ENCODE measurements around the gene TAOK1. TPM values are rescaled to one million over a fixed set of nuclear protein-coding genes. Genes with fewer than 3 reads are reported as not detected.

TAOK1 gene
- total RNA-seq, 1 donor from 2014 or later, result 41.9 TPM

GRCh38 chr17:29563816-29564215 is 173.7 kb downstream of the TAOK1 start:
- Mint-ChIP-seq H3K4me3 (ENCODE audit: low read depth) (peak overlapping the region; percentile 60), H3K27me3 (ENCODE audit: low read depth) (no peaks in the 10 kb centered on the region), H3K9me3 (no peaks in the 10 kb centered on the region), H3K36me3 (ENCODE audit: low read depth) (peaks cover 50% of the 10 kb centered on the region), H3K27ac (no peak overlapping the region), H3K4me1 (ENCODE audit: low read depth) (peaks cover 22% of the 10 kb centered on the region)
- DNase-seq (ENCODE audit: low spot score), result no peak
- intact Hi-C loops (cut with micrococcal nuclease), result loop anchor here (10.0 kb wide), 1 partner anchor 419 kb away; no protein-coding TSS in a partner anchor

DNA sequence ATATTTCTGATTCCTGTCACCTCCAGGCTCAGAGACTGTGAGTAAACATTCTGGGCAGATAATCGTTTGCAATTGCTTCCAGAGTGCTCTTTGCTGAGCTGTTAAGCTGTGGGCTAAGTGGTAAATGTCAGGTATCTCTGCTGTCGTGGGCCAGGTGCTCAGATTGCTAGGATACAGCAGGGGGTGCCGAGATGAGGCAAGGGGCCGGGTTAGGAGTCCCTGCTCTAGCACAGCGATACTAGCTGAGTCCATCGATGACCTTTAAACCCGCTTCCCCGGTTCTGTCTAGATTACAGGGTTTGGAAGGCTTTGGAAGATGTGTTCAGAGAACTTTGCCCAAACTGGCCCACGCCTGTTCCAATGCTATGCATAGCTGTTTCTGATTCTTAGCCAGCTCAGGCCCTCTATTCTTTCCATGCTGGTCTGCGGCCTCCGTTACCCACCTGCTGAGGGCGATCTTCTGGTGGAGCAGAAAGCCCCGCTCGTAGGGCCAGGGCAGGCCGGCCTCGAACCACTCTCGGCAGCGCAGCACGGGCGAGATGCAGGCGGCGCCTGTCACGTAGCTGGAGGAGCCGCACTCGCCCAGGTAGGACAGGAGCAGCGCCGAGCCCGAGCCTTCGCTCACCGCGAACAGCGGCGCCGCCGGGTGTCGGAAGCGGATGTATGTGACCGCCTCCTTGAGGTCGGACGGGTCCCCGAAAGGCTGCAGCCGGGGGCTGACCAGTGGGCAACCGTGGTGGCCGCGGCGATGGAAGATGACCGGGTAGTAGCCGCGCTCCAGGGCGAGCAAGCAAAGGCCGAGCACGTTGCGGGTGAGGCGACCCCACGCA is 175.7 kb downstream of the TAOK1 start:
- DNase-seq (ENCODE audit: low spot score), result peak; percentile 65
- H3K4me3 Mint-ChIP-seq (ENCODE audit: low read depth), result peak overlapping the region; percentile 92
- intact Hi-C loops (cut with micrococcal nuclease), result loop anchor here (5.0 to 10.0 kb wide), 4 partner anchors 174 to 421 kb away; partner anchors contain the start of genes NUFIP2, SSH2 and TAOK1
- H3K9me3 Mint-ChIP-seq, result no peaks in the 10 kb centered on the region
- peaks cover 25% of the 10 kb centered on the region for H3K4me1 Mint-ChIP-seq (ENCODE audit: low read depth)
- no peaks in the 10 kb centered on the region for H3K27me3 Mint-ChIP-seq (ENCODE audit: low read depth)
- H3K36me3 Mint-ChIP-seq (ENCODE audit: low read depth), result peaks cover 43% of the 10 kb centered on the region
- peak overlapping the region; percentile 87 for H3K27ac Mint-ChIP-seq

- peak within 1 kb of the TSS; percentile 96 for H3K27ac Mint-ChIP-seq
- DNase-seq (ENCODE audit: low spot score), result peak; percentile 70
- intact Hi-C loops (cut with micrococcal nuclease), result loop anchor here (5.0 to 10.0 kb wide), 4 partner anchors 174 to 422 kb away; partner anchors contain the start of genes NUFIP2, SSH2 and TAOK1
- peak within 1 kb of the TSS; percentile 94 for H3K4me3 Mint-ChIP-seq (ENCODE audit: low read depth)
- H3K36me3 Mint-ChIP-seq (ENCODE audit: low read depth), result peaks cover 39% of the 10 kb centered on the region
- H3K4me1 Mint-ChIP-seq (ENCODE audit: low read depth), result peaks cover 28% of the 10 kb centered on the region
- no peaks in the 10 kb centered on the region for H3K27me3 Mint-ChIP-seq (ENCODE audit: low read depth)
- H3K9me3 Mint-ChIP-seq, result no peaks in the 10 kb centered on the region
Measured at GRCh38 chr17:29566473-29567303, 176.5 kb downstream of the TAOK1 start, which contains the start of gene ABHD15. Gene ABHD15 (minus strand): TSS chr17:29567037. CDS start chr17:29566966, 71 bp downstream.

GRCh38 chr17:29567304-29567553 is 177.1 kb downstream of the TAOK1 start:
- peak overlapping the region; percentile 94 for H3K4me3 Mint-ChIP-seq (ENCODE audit: low read depth)
- H3K4me1 Mint-ChIP-seq (ENCODE audit: low read depth), result peaks cover 25% of the 10 kb centered on the region
- no peak for DNase-seq (ENCODE audit: low spot score)
- peak overlapping the region; percentile 96 for H3K27ac Mint-ChIP-seq
- peaks cover 33% of the 10 kb centered on the region for H3K36me3 Mint-ChIP-seq (ENCODE audit: low read depth)
- no peaks in the 10 kb centered on the region for H3K27me3 Mint-ChIP-seq (ENCODE audit: low read depth)
- H3K9me3 Mint-ChIP-seq, result no peaks in the 10 kb centered on the region
- intact Hi-C loops (cut with micrococcal nuclease), result loop anchor here (5.0 to 10.0 kb wide), 4 partner anchors 175 to 422 kb away; partner anchors contain the start of genes NUFIP2, SSH2 and TAOK1

GRCh38 chr17:29567554-29568330 is 177.6 kb downstream of the TAOK1 start:
- peak; percentile 79 for DNase-seq (ENCODE audit: low spot score)
- intact Hi-C loops (cut with micrococcal nuclease), result loop anchor here (1.0 to 10.0 kb wide), 6 partner anchors 22 to 423 kb away; partner anchors contain the start of genes GIT1, NUFIP2, SSH2 and TAOK1
- peak overlapping the region; percentile 96 for H3K27ac Mint-ChIP-seq
- peak overlapping the region; percentile 94 for H3K4me3 Mint-ChIP-seq (ENCODE audit: low read depth)
- H3K27me3 Mint-ChIP-seq (ENCODE audit: low read depth), result no peaks in the 10 kb centered on the region
- peaks cover 28% of the 10 kb centered on the region for H3K36me3 Mint-ChIP-seq (ENCODE audit: low read depth)
- H3K9me3 Mint-ChIP-seq, result no peaks in the 10 kb centered on the region
- H3K4me1 Mint-ChIP-seq (ENCODE audit: low read depth), result peaks cover 25% of the 10 kb centered on the region

- Mint-ChIP-seq H3K4me3 (ENCODE audit: low read depth) (peak within 1 kb of the TSS; percentile 94), H3K9me3 (no peaks in the 10 kb centered on the region), H3K27me3 (ENCODE audit: low read depth) (no peaks in the 10 kb centered on the region), H3K4me1 (ENCODE audit: low read depth) (peaks cover 25% of the 10 kb centered on the region), H3K27ac (peak within 1 kb of the TSS; percentile 96), H3K36me3 (ENCODE audit: low read depth) (peaks cover 31% of the 10 kb centered on the region)
- peak; percentile 85 for DNase-seq (ENCODE audit: low spot score)
- intact Hi-C loops (cut with micrococcal nuclease), result loop anchor here (1.0 to 10.0 kb wide), 6 partner anchors 21 to 424 kb away; partner anchors contain the start of genes GIT1, NUFIP2, SSH2 and TAOK1
Measured at GRCh38 chr17:29568331-29569244, 178.4 kb downstream of the TAOK1 start, which contains the start of gene TP53I13. Gene TP53I13 (plus strand): TSS chr17:29568701. CDS start chr17:29568759, 58 bp downstream.

DNA sequence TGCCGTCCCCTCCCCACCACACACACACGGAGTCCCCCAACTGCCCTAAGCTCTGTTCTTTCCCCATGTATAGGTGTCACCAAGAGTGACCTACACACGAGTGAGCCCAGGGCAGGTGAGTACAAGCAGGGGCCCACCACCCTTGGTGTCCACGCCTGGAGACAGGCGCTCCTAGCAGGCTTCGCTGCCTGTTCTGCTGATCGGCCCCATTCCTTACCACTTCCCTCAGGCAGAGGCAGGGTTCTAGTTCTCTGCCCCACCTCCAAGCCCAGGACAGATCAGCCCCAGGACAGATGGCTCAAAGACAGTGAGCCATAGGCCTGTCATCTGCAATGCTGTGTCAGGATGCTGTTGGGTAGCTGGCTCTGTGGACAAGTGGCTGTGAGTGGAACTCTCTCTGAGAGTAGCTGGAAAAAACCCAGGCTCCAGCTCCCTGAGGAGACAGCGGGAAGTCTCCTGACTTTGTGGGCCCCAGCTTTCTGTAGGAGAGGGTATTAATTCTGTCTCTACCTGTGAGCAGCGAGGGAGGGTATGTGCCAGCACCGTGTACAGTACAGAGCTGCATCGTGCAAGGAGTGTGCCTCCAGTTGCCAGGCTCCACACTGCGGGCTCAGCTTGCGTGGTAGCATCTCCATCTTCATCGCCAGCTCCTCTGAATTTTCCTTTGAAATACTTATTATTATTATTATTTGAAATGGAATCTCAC is 179.2 kb downstream of the TAOK1 start:
- no peak for DNase-seq (ENCODE audit: low spot score)
- intact Hi-C loops (cut with micrococcal nuclease), result loop anchor here (5.0 to 10.0 kb wide), 4 partner anchors 177 to 425 kb away; partner anchors contain the start of genes NUFIP2, SSH2 and TAOK1
- Mint-ChIP-seq H3K27me3 (ENCODE audit: low read depth) (no peaks in the 10 kb centered on the region), H3K4me3 (ENCODE audit: low read depth) (peak overlapping the region; percentile 84), H3K9me3 (no peaks in the 10 kb centered on the region), H3K4me1 (ENCODE audit: low read depth) (peaks cover 19% of the 10 kb centered on the region), H3K27ac (peak overlapping the region; percentile 51), H3K36me3 (ENCODE audit: low read depth) (peaks cover 32% of the 10 kb centered on the region)

DNA sequence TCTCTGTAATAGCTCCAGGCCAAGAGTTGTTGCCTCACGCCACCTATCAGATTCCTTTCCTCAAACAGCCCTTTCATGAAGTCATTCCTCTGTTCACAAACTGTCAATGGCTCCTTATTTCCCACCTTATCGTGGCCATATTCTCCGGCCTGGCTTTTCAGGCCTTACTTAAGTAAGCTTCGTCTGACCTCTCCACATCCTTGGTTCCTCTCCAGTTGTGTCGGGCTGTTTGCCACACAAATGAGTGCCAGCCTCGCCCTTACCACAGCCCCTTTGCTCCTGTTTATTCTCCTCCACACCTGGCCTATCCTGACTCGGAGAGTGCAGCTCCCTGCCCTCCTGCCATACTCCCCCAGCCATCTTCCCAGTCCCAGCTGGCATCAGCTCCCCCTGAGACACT is 180.4 kb downstream of the TAOK1 start:
- H3K4me1 Mint-ChIP-seq (ENCODE audit: low read depth), result peaks cover 16% of the 10 kb centered on the region
- peak overlapping the region; percentile 49 for H3K4me3 Mint-ChIP-seq (ENCODE audit: low read depth)
- intact Hi-C loops (cut with micrococcal nuclease), result no loop called here
- H3K36me3 Mint-ChIP-seq (ENCODE audit: low read depth), result peaks cover 43% of the 10 kb centered on the region
- DNase-seq (ENCODE audit: low spot score), result no peak
- H3K27ac Mint-ChIP-seq, result no peak overlapping the region
- H3K9me3 Mint-ChIP-seq, result no peaks in the 10 kb centered on the region
- no peaks in the 10 kb centered on the region for H3K27me3 Mint-ChIP-seq (ENCODE audit: low read depth)

DNA sequence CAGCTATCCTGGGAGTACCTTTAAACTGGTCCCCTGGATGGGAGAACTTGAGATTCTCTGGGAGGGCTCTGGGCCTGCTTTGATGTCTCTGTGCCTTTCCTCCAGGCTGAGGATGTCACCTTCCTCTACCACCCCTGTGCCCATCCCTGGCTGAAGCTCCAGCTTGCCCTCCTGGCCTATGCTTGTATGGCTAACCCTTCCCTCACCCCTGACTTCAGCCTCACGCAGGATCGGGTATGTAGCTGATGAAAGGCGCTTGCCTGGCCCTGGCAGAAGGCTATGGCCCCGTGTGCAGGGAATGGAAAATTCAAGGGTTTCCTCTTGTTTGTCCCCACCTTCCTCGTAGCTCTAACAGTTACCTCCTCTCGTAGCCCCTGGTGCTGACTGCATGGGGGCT is 181.3 kb downstream of the TAOK1 start:
- no peaks in the 10 kb centered on the region for H3K27me3 Mint-ChIP-seq (ENCODE audit: low read depth)
- no peak overlapping the region for H3K4me3 Mint-ChIP-seq (ENCODE audit: low read depth)
- DNase-seq (ENCODE audit: low spot score), result no peak
- no peak overlapping the region for H3K27ac Mint-ChIP-seq
- peaks cover 11% of the 10 kb centered on the region for H3K4me1 Mint-ChIP-seq (ENCODE audit: low read depth)
- no peaks in the 10 kb centered on the region for H3K9me3 Mint-ChIP-seq
- intact Hi-C loops (cut with micrococcal nuclease), result no loop called here
- peaks cover 42% of the 10 kb centered on the region for H3K36me3 Mint-ChIP-seq (ENCODE audit: low read depth)

- Mint-ChIP-seq H3K27me3 (ENCODE audit: low read depth) (no peaks in the 10 kb centered on the region), H3K4me3 (ENCODE audit: low read depth) (no peak overlapping the region), H3K36me3 (ENCODE audit: low read depth) (peaks cover 42% of the 10 kb centered on the region), H3K4me1 (ENCODE audit: low read depth) (peaks cover 11% of the 10 kb centered on the region), H3K9me3 (no peaks in the 10 kb centered on the region), H3K27ac (no peak overlapping the region)
- intact Hi-C loops (cut with micrococcal nuclease), result no loop called here
- no peak for DNase-seq (ENCODE audit: low spot score)
Measured at GRCh38 chr17:29571883-29572681, 181.9 kb downstream of the TAOK1 start.
